GM18508 (cell line): Measurements from ENCODE around the gene UACA.

Experiments used
- ATAC-seq: cut with Tn5 transposase; IDR thresholded peaks from one replicate; pipeline ENCODE4 v1.9.1; 2021; ENCODE audit warnings: moderate number of reproducible peaks; ENCODE audit not compliant: insufficient read depth, unreplicated experiment

The UACA gene

GRCh38 chr15:70605606-70606410, 157.6 kb downstream of the UACA start:
- no peak for ATAC-seq

GRCh38 chr15:70604666-70605315, 158.6 kb downstream of the UACA start:
- no peak for ATAC-seq
